OCI-LY7 (cell line): ENCODE measurements around the gene LHX6. TPM values are rescaled to one million over a fixed set of nuclear protein-coding genes. Genes with fewer than 3 reads are reported as not detected.

Experiments used
- BruUV-seq: library from RNA; stranded (reverse); fragments of 400-500 nt; replicated peaks from 2 replicates; lab custom pipeline; 2021; lab: Mats Ljungman, UMichigan
- CTCF ChIA-PET: fragments of 300-600 bp; sonication (Branson Sonifier 250); formaldehyde crosslinking; loops from one replicate; lab custom pipeline; 2022; ENCODE audit warnings: antibody characterized with exemption; ENCODE audit not compliant: unreplicated experiment; lab: Charles Lee
- POLR2A ChIA-PET: fragments of 300-600 bp; sonication (Branson Sonifier 250); formaldehyde crosslinking; loops from one replicate; lab custom pipeline; 2022; ENCODE audit warnings: antibody characterized with exemption; lab: Charles Lee
- DNase-seq: peaks from one replicate; pipeline ENCODE4 v3.0.0-alpha.2; 2015; ENCODE audit warnings: low spot score
- H2AFZ ChIP-seq: fragments of 200-600 bp; sonication (generic), shearing (Covaris generic); 2 replicates; pipeline ENCODE4 v1.6.1; 2014; ENCODE audit warnings: mild to moderate bottlenecking, antibody characterized with exemption, low read length, moderate library complexity
- H3K27ac ChIP-seq: fragments of 200-600 bp; sonication (generic); 2 replicates; pipeline ENCODE4 v1.5.1; 2014; ENCODE audit warnings: mixed run types, low read depth, mild to moderate bottlenecking, moderate library complexity, low read length, inconsistent platforms; ENCODE audit not compliant: poor library complexity, severe bottlenecking
- H3K36me3 ChIP-seq: fragments of 200-600 bp; sonication (generic); 2 replicates; pipeline ENCODE4 v1.6.1; 2014; ENCODE audit warnings: mild to moderate bottlenecking, antibody characterized with exemption, low read length, moderate library complexity, mixed read lengths; ENCODE audit not compliant: insufficient read depth
- H3K4me1 ChIP-seq: fragments of 200-600 bp; sonication (generic); 2 replicates; pipeline ENCODE4 v1.5.1; 2014; ENCODE audit warnings: mild to moderate bottlenecking, low read length; ENCODE audit not compliant: insufficient read depth, poor library complexity, severe bottlenecking
- H3K4me2 ChIP-seq: fragments of 200-600 bp; sonication (generic); 2 replicates; pipeline ENCODE4 v1.6.1; 2014; ENCODE audit warnings: mild to moderate bottlenecking, low read length
- H3K4me3 ChIP-seq: fragments of 200-600 bp; sonication (generic); 2 replicates; pipeline ENCODE4 v1.5.1; 2014; ENCODE audit warnings: mild to moderate bottlenecking, low read depth, low read length; ENCODE audit not compliant: poor library complexity, severe bottlenecking
- H3K79me2 ChIP-seq: fragments of 200-600 bp; sonication (generic); 2 replicates; pipeline ENCODE4 v1.6.1; 2016; ENCODE audit warnings: low read depth, mild to moderate bottlenecking, low read length, moderate library complexity, mixed read lengths; ENCODE audit not compliant: insufficient read depth
- H3K9me2 ChIP-seq: fragments of 200-600 bp; sonication (generic); 2 replicates; pipeline ENCODE4 v1.6.1; 2016; ENCODE audit warnings: mild to moderate bottlenecking, low read length, mixed read lengths; ENCODE audit not compliant: insufficient read depth
- H3K9me3 ChIP-seq: fragments of 200-600 bp; sonication (generic); 2 replicates; pipeline ENCODE4 v1.6.1; 2014; ENCODE audit warnings: mild to moderate bottlenecking, mixed run types, low read length, mixed read lengths
- H4K20me1 ChIP-seq: fragments of 200-600 bp; sonication (generic); 2 replicates; pipeline ENCODE4 v1.6.1; 2014; ENCODE audit warnings: mild to moderate bottlenecking, antibody characterized with exemption, low read length, moderate library complexity, mixed read lengths; ENCODE audit not compliant: insufficient read depth
- CTCF ChIP-seq: fragments of 200-600 bp; sonication (generic); conservative IDR thresholded peaks from 2 replicates; pipeline ENCODE4 v1.5.1; 2014; ENCODE audit warnings: mild to moderate bottlenecking, antibody characterized with exemption, low read length, moderate library complexity, mixed read lengths
- EZH2phosphoT487 ChIP-seq: fragments of 200-600 bp; sonication (generic); IDR thresholded peaks from 2 replicates; pipeline ENCODE4 v1.6.1; 2018; ENCODE audit warnings: low read depth, borderline replicate concordance, mild to moderate bottlenecking, mixed run types, antibody characterized with exemption, low read length, moderate library complexity, mixed read lengths
- intact Hi-C: fragments of 100-400 bp; cut with micrococcal nuclease; formaldehyde crosslinking; loops from one replicate; pipeline ENCODE4 v1.10.0; 2022; ENCODE audit not compliant: unreplicated experiment
- total RNA-seq, 2 experiments: library from RNA; depleted of rRNA in 1 of 2; stranded (reverse); fragments of >200 nt in 1 of 2; shearing (Covaris generic) in 1 of 2; gene quantifications; 2 replicates each; pipeline ENCODE4 v1.2.3, GENCODE V29; 2014 to 2022

Gene LHX6
- total RNA-seq, 2 experiments from 2014 or later = not detected

DNA sequence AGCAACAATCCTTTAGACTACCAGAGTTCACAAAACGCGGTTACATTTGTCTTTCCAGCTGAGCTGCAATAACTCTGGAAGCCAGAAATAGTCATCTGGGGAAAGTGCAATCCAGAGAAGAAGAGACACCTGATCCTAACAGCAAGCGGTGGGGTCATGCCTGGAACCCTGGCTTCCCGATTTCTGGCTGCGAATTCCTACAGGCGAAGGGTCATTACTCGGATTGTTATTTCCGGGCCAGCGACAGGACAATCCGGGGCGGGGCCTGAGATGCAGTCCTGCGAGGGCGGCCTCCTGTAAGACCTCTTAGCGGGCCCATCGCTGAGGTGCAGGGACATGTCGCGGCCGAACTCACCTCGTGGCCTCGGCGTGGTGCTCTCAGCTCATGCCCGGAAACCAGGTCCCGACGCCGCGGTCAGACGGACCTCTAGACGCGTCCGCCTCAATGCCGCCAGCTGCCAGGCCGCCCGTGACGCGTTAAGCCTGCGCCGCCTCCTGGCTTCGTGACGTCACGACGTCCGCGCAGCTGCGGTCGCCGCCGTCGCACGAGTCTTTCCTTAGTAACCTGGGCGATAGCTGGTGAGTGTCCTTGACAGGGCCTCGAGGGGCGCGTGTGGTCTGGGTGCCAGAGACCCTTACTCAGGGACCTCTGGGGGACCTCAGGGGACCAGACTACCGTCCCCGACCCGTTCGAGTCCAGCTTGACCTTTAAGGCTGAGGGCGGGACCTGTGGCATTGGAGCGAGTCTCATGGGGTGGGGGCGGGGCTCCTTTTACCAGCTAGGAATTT lies 35.8 kb upstream of the LHX6 start, which contains the start of the genes MRRF and RBM18:
Gene MRRF, plus strand, starts transcription at position 523 of the 789 bp plus-strand sequence. CDS start 6,010 bp downstream, outside the sequence.
Gene RBM18, minus strand, starts transcription at position 481 of the 789 bp plus-strand sequence. CDS start 3,348 bp downstream, outside the sequence.
- peak within 1 kb of the TSS; percentile 87 for H3K4me2 ChIP-seq
- BruUV-seq = no TSS peak
- DNase-seq = peak; percentile 93
- peaks cover 51% of the 10 kb centered on the region for H3K4me1 ChIP-seq
- H3K9me2 ChIP-seq = no peaks in the 10 kb centered on the region
- peak within 1 kb of the TSS; percentile 87 for H3K4me3 ChIP-seq
- peaks cover 77% of the 10 kb centered on the region for H3K79me2 ChIP-seq
- H3K36me3 ChIP-seq = peaks cover 45% of the 10 kb centered on the region
- POLR2A ChIA-PET = interaction anchor here (0.6 to 2.4 kb wide), 7 partner anchors 10 to 648 kb away, joined by 3 to 9 read pairs (median 3); no protein-coding TSS in a partner anchor
- H4K20me1 ChIP-seq = peaks cover 10% of the 10 kb centered on the region; the same call in 1 of the 2 replicates
- H3K9me3 ChIP-seq = no peaks in the 10 kb centered on the region
- CTCF ChIA-PET = interaction anchor here (1.2 kb wide), 1 partner anchor 140 kb away, joined by 5 read pairs; no protein-coding TSS in a partner anchor
- H2AFZ ChIP-seq = peak within 1 kb of the TSS; percentile 66
- intact Hi-C loops = loop anchor here (1.0 to 10.0 kb wide), 3 partner anchors 22 to 670 kb away; partner anchors contain the start of genes MORN5, NDUFA8 and ZBTB26
- peak within 1 kb of the TSS; percentile 90 for H3K27ac ChIP-seq
- TF ChIP-seq CTCF (no peak), EZH2phosphoT487 (no peak)

GRCh38 chr9:122263699-122264349 lies 35.1 kb upstream of the LHX6 start:
- H3K9me2 ChIP-seq = no peaks in the 10 kb centered on the region
- TF ChIP-seq EZH2phosphoT487 (no peak), CTCF (no peak)
- no TSS peak for BruUV-seq
- peak overlapping the region; percentile 87 for H3K4me3 ChIP-seq
- peaks cover 70% of the 10 kb centered on the region for H3K79me2 ChIP-seq
- peak overlapping the region; percentile 87 for H3K4me2 ChIP-seq
- H4K20me1 ChIP-seq = peaks cover 10% of the 10 kb centered on the region; the same call in 1 of the 2 replicates
- H2AFZ ChIP-seq = peak overlapping the region; percentile 58
- peaks cover 51% of the 10 kb centered on the region for H3K4me1 ChIP-seq
- intact Hi-C loops = loop anchor here (1.0 to 10.0 kb wide), 3 partner anchors 23 to 671 kb away; partner anchors contain the start of genes MORN5, NDUFA8 and ZBTB26
- ChIA-PET CTCF (interaction anchor here (0.6 kb wide), 1 partner anchor 106 kb away, joined by 3 read pairs; no protein-coding TSS in a partner anchor), POLR2A (interaction anchor here (0.9 to 2.4 kb wide), 3 partner anchors 24 to 334 kb away, joined by 3 to 9 read pairs (median 3); no protein-coding TSS in a partner anchor)
- H3K27ac ChIP-seq = peak overlapping the region; percentile 90
- no peaks in the 10 kb centered on the region for H3K9me3 ChIP-seq
- peaks cover 52% of the 10 kb centered on the region for H3K36me3 ChIP-seq
- DNase-seq = peak; percentile 27
